Brain pericyte (primary cell): ENCODE data around the gene CSRP3.
"Not testable (repeated sequence)": the region's sequence is repeated elsewhere in the genome, so short reads cannot be mapped to it uniquely, and the experiment has no call there.

Experiments used
- DNase-seq: peaks from one replicate; pipeline ENCODE4 v3.0.0-alpha.2; 2012; ENCODE audit warnings: low read depth, low spot score

The CSRP3 gene

DNA sequence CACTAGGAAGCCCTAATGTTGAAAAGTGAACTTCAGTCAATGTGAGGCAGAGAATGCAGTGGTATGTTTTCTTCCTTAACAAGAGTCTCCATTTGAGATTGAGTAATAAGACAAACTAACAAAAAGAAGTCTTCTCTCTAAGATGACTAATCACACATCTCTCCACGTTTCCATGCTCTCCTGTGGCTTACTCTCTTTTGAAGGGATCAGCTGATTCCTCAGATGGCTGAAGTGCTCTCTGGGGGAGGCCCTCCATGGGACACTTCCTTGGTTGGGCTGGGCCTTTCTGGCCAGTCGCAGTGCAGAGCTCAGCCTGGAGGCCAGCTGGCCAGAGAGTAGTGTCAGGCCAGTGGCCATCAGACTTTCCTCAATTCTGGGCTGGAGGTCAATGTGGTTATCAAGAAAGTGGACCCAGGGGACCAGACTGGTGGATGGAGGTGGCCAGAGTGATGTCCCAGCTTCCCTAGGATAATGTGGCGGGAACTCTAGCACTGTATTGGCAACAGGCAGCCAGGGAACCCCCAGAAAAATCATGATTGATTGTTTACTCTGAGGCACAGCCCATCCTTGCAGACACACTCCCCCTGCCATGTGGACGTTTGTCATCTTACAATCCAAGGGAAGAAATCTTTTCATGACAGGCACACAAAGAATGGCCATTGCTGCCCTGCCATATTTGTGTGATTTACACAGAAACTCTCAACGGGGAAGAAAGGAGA is 14.5 kb downstream of the CSRP3 start:
- DNase-seq: no peak

DNA sequence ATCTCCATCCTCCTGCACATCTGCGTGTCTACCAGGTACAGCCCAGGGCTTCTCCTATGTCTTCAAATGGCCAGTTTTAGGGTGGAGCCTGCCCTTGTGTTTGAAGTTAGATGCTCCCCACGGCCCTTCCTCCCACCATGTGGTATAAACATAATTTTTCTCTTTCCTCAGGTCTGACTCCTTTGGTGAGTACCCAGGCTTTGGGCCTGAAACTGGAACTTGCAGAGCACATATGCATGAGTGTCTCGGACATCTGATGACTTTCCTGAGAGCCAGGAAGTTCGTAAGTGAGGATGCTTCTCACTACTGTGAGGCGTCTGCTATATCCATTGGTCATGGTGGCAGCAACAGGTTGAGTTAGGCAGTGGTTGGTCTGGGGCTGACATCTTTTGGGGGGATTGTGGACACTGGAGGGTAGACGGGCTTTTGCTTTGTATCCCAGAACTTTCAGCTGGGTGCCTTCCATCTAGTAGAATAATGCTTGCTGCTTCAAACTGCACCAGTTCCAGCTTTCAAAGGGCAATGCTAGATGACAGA is 16.2 kb downstream of the CSRP3 start:
- DNase-seq: no peak

DNA sequence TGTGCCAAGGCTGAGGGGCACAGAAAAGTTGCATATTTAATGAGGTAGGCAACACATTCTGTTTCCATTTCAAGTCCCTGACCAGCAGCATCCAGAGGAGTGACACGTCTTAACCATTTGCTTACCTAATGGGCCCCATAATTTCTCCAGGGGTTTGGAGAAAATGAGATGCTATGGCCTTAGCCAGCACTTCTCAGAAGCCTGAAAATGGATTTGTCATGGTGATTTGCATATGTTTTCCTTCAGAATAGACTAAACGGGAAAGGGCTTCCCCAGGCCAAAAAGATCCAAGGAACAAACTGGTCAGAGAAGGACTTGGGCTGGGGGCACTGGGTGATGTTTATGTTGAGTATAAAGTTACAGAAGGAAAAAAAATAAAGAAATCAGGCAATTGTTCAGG is 16.7 kb downstream of the CSRP3 start:
- no peak for DNase-seq

DNA sequence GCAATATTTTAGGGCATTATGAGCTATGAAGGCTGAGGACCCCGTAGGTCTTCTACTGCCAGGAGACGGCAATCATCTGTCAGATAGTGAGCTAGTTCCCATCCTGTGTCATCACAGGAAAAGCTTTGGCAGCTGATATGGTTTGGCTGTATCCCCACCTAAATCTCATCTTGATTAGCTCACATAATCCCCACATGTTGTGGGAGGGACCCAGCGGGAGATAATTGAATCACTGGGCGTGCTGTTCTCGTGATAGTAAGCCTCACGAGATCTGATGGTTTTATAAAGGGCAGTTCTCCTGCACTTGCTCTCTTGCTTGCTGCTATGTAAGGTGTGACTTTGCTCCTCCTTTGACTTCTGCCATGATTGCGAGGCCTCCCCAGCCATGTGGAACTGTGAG is 18.1 kb downstream of the CSRP3 start:
- no peak for DNase-seq

DNA sequence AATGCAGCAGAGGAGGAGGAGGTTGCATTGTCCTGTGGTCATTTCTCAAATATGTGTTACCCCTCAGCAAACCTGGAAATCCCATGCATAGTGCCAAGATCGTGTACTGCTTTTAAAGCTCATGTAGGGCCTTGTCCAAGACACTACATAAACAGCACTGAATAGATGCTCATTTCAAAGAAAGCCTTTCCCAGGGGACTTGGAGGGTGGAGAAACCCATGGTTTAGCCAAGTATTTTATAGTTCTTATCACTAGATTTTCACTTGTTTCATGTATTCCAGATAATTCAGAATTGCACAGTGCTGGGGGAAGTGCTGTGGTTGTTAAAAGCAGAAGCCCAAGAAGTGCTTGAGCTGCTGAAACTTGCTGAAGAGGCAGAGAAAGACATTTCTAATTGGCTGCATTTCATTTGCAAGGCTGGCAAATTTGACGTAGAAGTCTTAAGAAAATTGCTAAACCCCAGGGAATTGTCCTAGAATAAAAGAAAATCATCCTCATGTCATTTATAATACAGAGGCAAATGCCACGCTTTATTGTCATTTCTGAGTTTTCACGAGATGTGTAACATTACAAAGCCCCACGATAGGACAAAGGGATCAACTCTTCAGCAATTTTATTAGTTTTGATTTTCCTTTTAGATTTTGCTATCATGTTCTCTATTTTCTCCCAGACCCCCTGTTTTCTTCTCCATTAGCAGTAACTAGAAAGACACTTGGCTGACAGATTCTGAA is 20.1 kb downstream of the CSRP3 start:
- DNase-seq: no peak

DNA sequence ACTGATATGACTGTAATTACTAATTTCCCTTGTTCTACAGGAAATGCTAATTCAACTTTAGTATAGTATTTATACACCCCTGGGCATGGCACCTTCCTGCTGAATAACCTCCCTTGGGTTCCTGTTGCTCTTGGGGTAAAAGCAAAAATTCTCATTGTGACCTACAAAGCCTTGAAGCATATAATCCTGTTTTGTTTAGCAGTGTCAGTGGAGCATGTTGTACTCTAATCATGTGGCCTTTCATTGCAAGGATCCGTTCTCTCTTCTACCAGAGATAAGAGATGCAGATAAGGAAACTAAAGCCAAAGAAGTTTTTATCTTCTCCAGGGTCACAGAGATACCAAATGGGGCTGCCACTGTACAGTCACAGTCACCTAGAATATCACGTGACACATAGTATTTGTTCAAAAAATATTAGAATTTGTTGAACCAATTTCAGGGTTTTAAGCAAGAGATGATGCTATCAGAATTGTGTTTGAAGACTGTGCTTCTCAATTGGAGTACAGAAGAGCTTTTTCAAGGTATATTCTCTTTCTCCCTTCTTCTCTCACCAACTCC is 25.1 kb downstream of the CSRP3 start:
- no peak for DNase-seq

DNA sequence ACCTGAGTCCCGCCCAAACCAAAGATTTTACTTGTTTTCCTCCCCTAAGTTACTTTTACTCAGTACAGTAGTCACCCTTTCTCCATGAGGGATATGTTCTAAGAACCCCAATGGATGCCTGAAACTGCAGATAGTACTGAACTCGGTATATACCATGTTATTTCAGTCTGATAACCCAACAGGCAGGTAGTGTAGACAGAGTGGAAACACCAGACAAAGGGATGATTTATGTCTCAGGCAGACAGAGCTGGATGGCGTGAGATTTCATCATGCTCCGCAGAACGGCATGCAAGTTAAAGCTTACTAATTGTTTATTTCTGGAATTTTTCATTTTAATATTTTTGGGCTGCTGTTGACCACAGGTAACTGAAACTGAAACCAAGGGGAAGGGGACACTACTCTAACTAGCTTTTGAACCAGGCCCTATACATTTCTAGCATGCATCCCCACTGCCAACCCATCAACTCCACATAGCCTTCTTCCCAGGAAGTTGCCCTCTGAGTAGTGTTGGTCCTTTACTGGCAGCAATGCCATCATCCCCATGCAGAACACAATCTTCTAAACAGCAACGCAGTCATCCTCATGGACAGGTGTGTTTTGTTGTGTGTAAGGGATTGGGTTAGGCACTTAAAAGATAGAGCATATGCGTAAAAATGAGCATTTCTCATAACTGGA is 27.7 kb downstream of the CSRP3 start:
- no peak for DNase-seq

DNA sequence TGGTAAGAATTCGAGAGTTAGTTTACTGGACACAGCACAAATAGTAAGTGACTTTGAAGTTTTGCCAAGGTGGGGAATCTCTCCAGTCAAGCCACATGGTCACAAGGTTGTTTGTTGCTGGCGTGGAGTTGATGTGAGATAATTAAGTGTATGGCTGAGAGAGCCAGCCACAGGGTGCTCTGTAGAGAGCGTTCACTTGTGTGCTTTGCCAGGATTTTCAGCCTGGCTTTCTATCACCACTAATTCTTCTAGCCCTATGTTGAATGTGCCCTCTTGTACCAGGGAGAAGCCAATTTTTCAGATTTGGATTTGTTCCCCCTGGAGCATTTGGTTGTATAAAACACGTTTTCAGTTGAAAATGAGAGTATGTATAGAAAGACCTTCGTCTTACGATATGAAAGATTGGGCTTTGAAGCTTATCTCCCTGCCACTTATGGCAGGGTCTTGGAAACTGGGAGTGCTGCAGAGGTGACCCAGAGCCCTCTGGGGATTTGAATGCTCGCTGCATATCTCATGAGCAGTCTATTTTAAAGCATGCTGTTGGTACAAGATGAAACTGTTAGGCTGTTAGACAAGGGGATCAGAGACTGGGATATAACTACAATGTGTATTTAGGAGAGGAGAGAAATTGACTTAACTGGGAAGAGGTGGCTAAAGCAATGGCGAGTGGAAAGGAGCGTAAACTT is 28.6 kb downstream of the CSRP3 start:
- DNase-seq: no peak

DNA sequence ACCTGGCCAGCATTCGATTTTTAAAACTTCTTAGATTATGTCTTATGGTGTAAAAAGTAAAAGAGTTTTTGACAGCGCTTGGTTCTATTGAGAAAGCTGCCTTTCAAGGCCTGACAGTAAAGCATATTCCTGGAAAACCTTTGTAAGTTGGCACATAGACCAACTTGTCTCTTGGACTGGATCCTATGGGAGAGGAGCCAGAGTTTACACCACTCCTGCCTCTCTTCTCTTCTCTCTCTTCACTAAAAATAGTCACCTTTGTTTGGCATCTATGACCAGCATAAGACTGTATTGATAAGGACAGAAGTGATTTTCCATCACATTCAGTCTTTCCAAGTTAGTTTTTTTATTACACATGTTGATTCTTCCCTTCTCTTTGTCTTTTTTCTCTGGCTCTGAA is 33.7 kb downstream of the CSRP3 start:
- DNase-seq: no peak

DNA sequence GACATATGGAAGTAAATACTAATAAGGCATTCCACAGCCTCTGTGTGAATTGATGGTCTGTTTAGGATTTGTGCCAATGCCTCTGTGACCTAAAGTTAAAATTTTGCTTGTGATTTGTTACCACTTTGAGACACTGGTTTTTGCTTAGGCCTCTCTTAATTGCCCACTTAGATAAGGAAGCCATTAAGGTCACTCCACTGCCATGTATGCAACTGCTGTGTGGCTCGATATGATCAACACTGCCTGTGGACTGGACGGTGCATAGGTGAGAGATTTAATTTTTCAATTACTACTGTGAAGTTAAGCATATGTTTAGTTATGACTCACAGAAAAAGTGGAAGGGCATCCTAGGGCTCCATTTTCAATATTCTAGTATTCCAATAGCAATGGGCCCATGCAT is 36.9 kb downstream of the CSRP3 start:
- no peak for DNase-seq

DNA sequence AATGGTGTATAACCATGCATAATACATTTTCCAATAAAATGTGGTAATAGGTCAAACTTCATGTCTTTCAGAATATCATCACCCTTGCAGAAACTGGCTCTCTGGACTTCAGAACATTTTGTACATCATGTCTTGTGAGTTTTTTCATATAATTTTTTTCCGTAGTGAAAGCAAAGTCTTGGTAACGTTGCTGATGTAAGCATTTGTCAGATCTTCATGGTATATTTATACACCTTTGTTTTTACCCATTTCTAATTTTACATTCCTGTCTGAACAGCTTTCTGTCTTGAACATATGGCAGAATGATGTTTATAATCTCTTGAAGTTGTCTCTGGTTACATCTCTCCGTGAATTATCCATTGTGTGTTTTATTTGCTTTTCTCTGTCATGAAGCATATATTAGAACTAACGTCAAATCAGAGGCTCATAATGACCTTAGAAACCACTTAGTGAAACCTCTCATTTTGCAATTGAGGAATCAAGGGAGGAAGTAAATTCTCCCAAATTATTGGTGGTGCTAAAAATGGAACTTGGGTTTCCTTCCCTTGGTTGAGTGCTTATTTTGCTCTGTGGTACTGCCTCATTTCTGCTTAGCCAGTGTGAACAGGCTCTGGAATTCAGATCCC is 37.4 kb downstream of the CSRP3 start:
- DNase-seq: no peak

DNA sequence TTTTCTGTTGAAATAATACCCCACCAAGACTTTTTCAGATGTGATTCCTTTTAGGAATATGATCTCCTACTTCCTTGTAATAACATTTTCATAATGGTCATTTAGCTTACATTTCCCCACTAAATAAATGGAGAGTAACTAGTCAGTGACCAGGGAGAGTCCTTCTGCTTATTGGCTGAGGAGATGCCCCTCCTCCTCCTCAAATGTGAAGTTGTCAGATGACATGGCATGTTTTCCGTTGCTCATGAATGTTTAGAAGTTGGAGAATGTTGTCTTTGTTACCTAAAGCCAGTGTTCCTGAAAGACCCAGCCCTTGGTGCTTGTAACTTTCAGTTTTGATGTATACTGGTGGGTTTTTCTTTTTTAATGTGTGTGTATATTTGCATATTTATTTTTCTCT is 38.2 kb downstream of the CSRP3 start:
- DNase-seq: no peak

DNA sequence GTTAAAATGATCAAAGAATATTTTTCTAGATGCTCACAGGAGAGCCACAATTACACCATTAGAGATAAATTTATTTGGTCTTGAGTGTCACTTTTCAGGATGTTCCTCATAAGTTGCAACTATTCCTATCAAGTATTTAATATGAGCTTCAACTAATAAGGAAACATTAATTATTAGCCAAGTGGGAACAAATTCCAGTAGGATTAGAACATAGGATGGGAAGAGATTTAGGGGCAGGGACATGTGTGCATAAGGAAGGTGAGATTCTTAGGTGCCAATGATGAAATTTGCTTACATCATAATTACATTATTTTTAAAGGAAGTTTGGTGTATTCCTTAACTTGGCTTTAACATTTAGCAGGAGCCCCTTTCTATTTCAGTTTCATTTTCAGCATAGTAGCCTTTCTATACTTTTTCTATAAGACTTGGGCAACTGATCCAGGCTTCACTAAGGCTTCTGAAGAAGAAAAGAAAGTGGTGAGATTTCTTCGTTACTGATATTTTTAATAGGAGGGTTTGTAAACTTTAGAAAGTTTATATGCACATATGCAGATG is 38.8 kb downstream of the CSRP3 start:
- DNase-seq: no peak

DNA sequence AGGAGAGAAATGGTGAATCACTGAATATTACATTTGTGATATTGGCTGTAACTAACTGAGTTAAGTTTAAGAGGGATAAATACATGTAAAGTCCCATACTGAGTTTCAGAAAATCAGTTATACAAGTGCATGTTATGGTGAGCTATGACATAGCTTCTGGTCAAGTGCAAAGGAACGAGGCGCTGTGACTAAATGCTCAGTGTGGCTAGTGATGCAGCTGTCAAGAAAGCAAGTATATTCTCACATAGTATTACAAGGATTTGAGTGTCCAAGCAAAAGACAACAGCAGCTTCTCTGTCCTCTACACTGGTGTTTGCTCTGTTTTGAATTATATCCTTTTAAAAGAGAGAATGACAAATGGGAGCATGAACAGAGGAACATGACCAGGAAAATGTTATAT is 40.1 kb downstream of the CSRP3 start:
- DNase-seq: no peak

DNA sequence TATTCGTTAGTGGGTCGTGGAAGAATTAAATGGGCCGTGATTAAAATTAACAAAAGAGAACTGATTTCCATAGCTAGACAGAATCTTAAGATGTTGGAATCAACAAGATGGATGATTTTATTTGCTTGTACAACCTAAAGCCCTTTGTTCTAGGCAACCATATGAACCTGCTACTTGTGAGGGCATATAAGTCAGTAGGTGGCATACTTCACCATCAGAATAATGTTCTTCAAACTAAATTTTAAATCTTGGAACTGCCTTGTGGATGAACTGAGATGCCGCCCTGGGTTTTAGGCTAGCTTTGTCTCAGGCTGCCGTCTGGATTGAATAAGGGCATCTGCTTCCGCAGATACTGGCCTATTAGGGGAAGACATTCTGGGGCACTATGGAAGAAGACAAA is 40.9 kb downstream of the CSRP3 start:
- no peak for DNase-seq

DNA sequence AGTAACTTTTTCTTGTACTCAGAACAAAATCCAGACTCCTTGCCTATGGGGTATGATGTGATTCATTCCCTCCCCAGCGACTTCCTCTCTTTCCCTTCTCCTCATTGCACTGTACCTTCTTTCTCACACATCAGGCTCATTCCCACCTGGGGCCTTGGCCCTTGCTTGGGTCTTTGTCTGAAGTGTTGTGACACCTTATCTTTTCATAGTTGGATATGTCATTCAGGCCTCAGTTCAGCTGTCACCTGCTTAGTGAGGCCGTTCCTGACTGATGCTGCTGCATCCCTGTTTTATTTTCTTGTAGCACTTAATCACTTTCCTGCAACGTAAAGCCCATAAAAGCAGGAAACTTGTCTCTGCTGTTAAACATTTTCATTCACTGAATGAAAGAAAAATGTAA is 44.9 kb downstream of the CSRP3 start:
- no peak for DNase-seq

DNA sequence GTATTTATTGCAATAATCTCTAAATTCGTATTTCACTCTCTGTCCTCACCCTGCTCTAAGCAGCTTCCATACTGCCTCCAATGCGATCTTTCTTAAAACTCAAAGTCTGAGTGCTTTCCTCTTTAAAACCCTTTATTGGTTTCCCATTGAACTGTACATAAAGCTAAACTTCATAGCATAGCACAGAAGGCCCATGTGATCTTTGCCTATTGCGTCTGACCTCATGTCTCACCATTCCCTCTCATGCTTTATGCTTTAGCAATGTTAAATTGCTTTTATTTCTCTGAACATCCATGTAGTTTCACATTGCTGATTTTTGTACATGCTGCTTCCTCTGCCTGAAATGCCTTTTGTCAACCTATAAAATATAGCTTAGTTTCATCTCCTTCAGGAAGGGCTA is 56.5 kb downstream of the CSRP3 start:
- DNase-seq: no peak

DNA sequence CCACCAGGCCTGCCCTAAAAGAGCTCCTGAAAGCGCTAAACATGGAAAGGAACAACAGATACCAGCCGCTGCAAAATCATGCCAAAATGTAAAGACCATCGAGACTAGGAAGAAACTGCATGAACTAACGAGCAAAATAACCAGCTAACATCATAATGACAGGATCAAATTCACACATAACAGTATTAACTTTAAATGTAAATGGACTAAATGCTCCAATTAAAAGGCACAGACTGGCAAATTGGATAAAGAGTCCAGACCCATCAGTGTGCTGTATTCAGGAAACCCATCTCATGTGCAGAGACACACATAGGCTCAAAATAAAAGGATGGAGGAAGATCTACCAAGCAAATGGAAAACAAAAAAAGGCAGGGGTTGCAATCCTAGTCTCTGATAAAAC is 64.9 kb downstream of the CSRP3 start:
- not testable (repeated sequence) for DNase-seq

DNA sequence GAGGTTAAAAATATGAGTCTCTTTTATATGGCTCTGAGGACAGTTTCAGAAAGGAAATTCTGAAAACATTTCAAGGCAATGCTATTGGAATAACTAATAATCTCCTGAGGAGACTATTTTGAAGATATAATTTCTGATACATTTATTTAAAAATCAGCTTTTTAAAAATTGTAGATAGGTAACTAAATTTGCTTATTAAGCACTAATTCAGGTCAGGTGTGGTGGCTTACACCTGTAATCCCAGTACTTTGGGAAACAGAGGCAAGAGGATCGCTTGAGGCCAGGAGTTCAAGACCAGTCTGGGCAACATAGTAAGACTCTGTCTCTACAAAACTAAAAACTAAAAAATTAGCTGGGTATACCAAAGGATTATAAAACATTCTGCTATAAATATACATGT is 67.8 kb downstream of the CSRP3 start:
- no peak for DNase-seq
